H9 (cell line): ENCODE measurements around the gene CIAO1. TPM values are rescaled to one million over a fixed set of nuclear protein-coding genes. Genes with fewer than 3 reads are reported as not detected.

Source experiments
- DNase-seq: peaks from one replicate; pipeline ENCODE4 v3.0.0-alpha.2; 2017
- H2AFZ ChIP-seq: one replicate; pipeline ENCODE4 v1.6.1; 2013; ENCODE audit warnings: mild to moderate bottlenecking, low read length, control low read depth, moderate library complexity
- H2AK5ac ChIP-seq: 2 replicates; pipeline ENCODE4 v1.6.1; 2013; ENCODE audit warnings: low read length, control low read depth, mixed read lengths; ENCODE audit not compliant: insufficient read length
- H2BK120ac ChIP-seq: one replicate; pipeline ENCODE4 v1.6.1; 2013; ENCODE audit warnings: low read depth, mild to moderate bottlenecking, low read length, control low read depth, inconsistent platforms; ENCODE audit not compliant: poor library complexity, severe bottlenecking
- H2BK12ac ChIP-seq: 2 replicates; pipeline ENCODE4 v1.6.1; 2013; ENCODE audit warnings: low read length, control low read depth, mixed read lengths, low read depth; ENCODE audit not compliant: insufficient read length
- H2BK15ac ChIP-seq: 2 replicates; pipeline ENCODE4 v1.6.1; 2013; ENCODE audit warnings: low read depth, low read length, control low read depth
- H2BK20ac ChIP-seq: one replicate; pipeline ENCODE4 v1.6.1; 2013; ENCODE audit warnings: low read depth, mild to moderate bottlenecking, low read length, control low read depth, inconsistent platforms; ENCODE audit not compliant: poor library complexity, severe bottlenecking
- H2BK5ac ChIP-seq: 2 replicates; pipeline ENCODE4 v1.6.1; 2013; ENCODE audit warnings: low read length, control low read depth, mixed read lengths; ENCODE audit not compliant: insufficient read length
- H3K14ac ChIP-seq: 2 replicates; pipeline ENCODE4 v1.6.1; 2013; ENCODE audit warnings: low read length, control low read depth; ENCODE audit not compliant: insufficient read depth
- H3K18ac ChIP-seq: 2 replicates; pipeline ENCODE4 v1.6.1; 2013; ENCODE audit warnings: low read depth, mild to moderate bottlenecking, mixed read lengths, low read length, control low read depth; ENCODE audit not compliant: insufficient read length
- H3K23ac ChIP-seq: 2 replicates; pipeline ENCODE4 v1.6.1; 2013; ENCODE audit warnings: low read length, control low read depth, mixed read lengths, low read depth; ENCODE audit not compliant: insufficient read length
- H3K23me2 ChIP-seq: 2 replicates; pipeline ENCODE4 v1.6.1; 2013; ENCODE audit warnings: low read depth, mild to moderate bottlenecking, mixed read lengths, low read length, control low read depth; ENCODE audit not compliant: insufficient read length, poor library complexity, severe bottlenecking
- H3K27ac ChIP-seq: 2 replicates; pipeline ENCODE4 v1.5.1; 2013; ENCODE audit warnings: low read length, control low read depth, mixed read lengths, low read depth; ENCODE audit not compliant: insufficient read length
- H3K27me3 ChIP-seq: 2 replicates; pipeline ENCODE4 v1.6.1; 2013; ENCODE audit warnings: low read length, control low read depth, inconsistent platforms; ENCODE audit not compliant: insufficient read depth
- H3K4ac ChIP-seq: 2 replicates; pipeline ENCODE4 v1.6.1; 2013; ENCODE audit warnings: low read depth, mild to moderate bottlenecking, control low read depth, inconsistent platforms, low read length, moderate library complexity
- H3K4me1 ChIP-seq: 2 replicates; pipeline ENCODE4 v1.6.1; 2013; ENCODE audit warnings: low read length, control low read depth, inconsistent platforms; ENCODE audit not compliant: insufficient read depth
- H3K4me2 ChIP-seq: 2 replicates; pipeline ENCODE4 v1.6.1; 2013; ENCODE audit warnings: low read length, control low read depth, mixed read lengths; ENCODE audit not compliant: insufficient read length, insufficient read depth
- H3K56ac ChIP-seq: 2 replicates; pipeline ENCODE4 v1.6.1; 2013; ENCODE audit warnings: low read depth, mild to moderate bottlenecking, mixed read lengths, low read length, control low read depth; ENCODE audit not compliant: insufficient read length
- H3K79me1 ChIP-seq: 2 replicates; pipeline ENCODE4 v1.6.1; 2013; ENCODE audit warnings: low read depth, mild to moderate bottlenecking, moderate library complexity, low read length, control low read depth, inconsistent platforms; ENCODE audit not compliant: insufficient read depth, poor library complexity, severe bottlenecking
- H3K79me2 ChIP-seq: 2 replicates; pipeline ENCODE4 v1.6.1; 2013; ENCODE audit warnings: low read length, control low read depth, inconsistent platforms; ENCODE audit not compliant: insufficient read depth
- H3K9ac ChIP-seq: 2 replicates; pipeline ENCODE4 v1.6.1; 2013; ENCODE audit warnings: low read length, control low read depth, mixed read lengths; ENCODE audit not compliant: insufficient read length; ENCODE audit errors: extremely low read depth
- H3K9me3 ChIP-seq: one replicate; pipeline ENCODE4 v1.6.1; 2013; ENCODE audit warnings: low read depth, low read length, inconsistent platforms; ENCODE audit not compliant: control insufficient read depth
- H3T11ph ChIP-seq: one replicate; pipeline ENCODE4 v1.6.1; 2013; ENCODE audit warnings: mild to moderate bottlenecking, low read length, control low read depth, inconsistent platforms
- H4K20me1 ChIP-seq: one replicate; pipeline ENCODE4 v1.6.1; 2013; ENCODE audit not compliant: control insufficient read depth, insufficient read length, insufficient read depth
- H4K5ac ChIP-seq: 2 replicates; pipeline ENCODE4 v1.6.1; 2013; ENCODE audit warnings: low read depth, mild to moderate bottlenecking, mixed read lengths, low read length, control low read depth; ENCODE audit not compliant: insufficient read length
- H4K8ac ChIP-seq: replicated peaks from 2 replicates; pipeline ENCODE4 v1.6.1; 2013; ENCODE audit warnings: low read length, control low read depth, mixed read lengths, low read depth; ENCODE audit not compliant: insufficient read length
- H4K91ac ChIP-seq: 2 replicates; pipeline ENCODE4 v1.6.1; 2013; ENCODE audit warnings: low read depth, mild to moderate bottlenecking, moderate library complexity, mixed read lengths, low read length, control low read depth; ENCODE audit not compliant: insufficient read length
- H3K27ac Mint-ChIP-seq, 3 experiments: 2 replicates in 2 of 3; 3 replicates in 1 of 3; pipeline ENCODE4 v1.8.0; 2020 to 2021; ENCODE audit warnings: mixed read lengths in 3 of 3, mild to moderate bottlenecking in 1 of 3, moderate library complexity in 1 of 3
- H3K27me3 Mint-ChIP-seq: 2 replicates; pipeline ENCODE4 v1.8.0; 2021; ENCODE audit warnings: low read depth, mild to moderate bottlenecking, moderate library complexity, mixed read lengths
- H3K36me3 Mint-ChIP-seq, 3 experiments: 2 replicates in 2 of 3; 3 replicates in 1 of 3; pipeline ENCODE4 v1.8.0; 2020 to 2021; ENCODE audit warnings: low read depth in 3 of 3, mixed read lengths in 3 of 3; ENCODE audit not compliant: insufficient read depth in 1 of 3
- H3K4me1 Mint-ChIP-seq, 2 experiments: 2 replicates each; pipeline ENCODE4 v1.8.0; 2020; ENCODE audit warnings: mixed read lengths in 2 of 2
- H3K4me3 Mint-ChIP-seq, 2 experiments: 2 replicates in 1 of 2; 3 replicates in 1 of 2; pipeline ENCODE4 v1.8.0; 2020 to 2021; ENCODE audit warnings: mild to moderate bottlenecking in 2 of 2, mixed read lengths in 2 of 2, moderate library complexity in 1 of 2
- H3K9me3 Mint-ChIP-seq, 2 experiments: 2 replicates in 1 of 2; 3 replicates in 1 of 2; pipeline ENCODE4 v1.8.0; 2020; ENCODE audit warnings: mild to moderate bottlenecking in 2 of 2, mixed read lengths in 2 of 2, moderate library complexity in 1 of 2
- CTCF ChIP-seq: fragments of 200-600 bp; sonication (generic); conservative IDR thresholded peaks from 3 replicates; pipeline ENCODE4 v1.8.0; 2021; ENCODE audit warnings: antibody characterized with exemption, mild to moderate bottlenecking
- WGBS: extraction: QIAGEN DNeasy Blood & Tissue Kit; methylation state at CpG from one replicate; pipeline ENCODE4 v1.1.7; 2013; ENCODE audit warnings: missing lambda C conversion rate, low lambda C conversion rate, mixed read lengths; ENCODE audit not compliant: insufficient read length; ENCODE audit errors: extremely low coverage; 5-methylcytosine and 5-hydroxymethylcytosine counted together
- total RNA-seq: library from RNA; stranded (reverse); gene quantifications from 2 replicates; pipeline ENCODE4 v1.2.1, GENCODE V29; 2021

CIAO1 gene
- total RNA-seq, 1 experiment from 2014 or later: 67.6 TPM

- no peak overlapping the region for H3K14ac ChIP-seq
- no peaks in the 10 kb centered on the region for H4K20me1 ChIP-seq
- H3K56ac ChIP-seq: no peak overlapping the region
- no peak overlapping the region for H2AK5ac ChIP-seq
- no peak overlapping the region for H2BK15ac ChIP-seq
- no peak overlapping the region for H4K5ac ChIP-seq
- Mint-ChIP-seq H3K36me3 (no peaks in the 10 kb centered on the region), H3K27me3 (no peaks in the 10 kb centered on the region), H3K4me3 (no peak overlapping the region), H3K9me3 (no peaks in the 10 kb centered on the region), H3K4me1 (peaks cover 9% of the 10 kb centered on the region in 2 experiments), H3K27ac (no peak overlapping the region)
- no peak overlapping the region for H2BK20ac ChIP-seq
- no peak overlapping the region for H4K8ac ChIP-seq
- no peak overlapping the region for H3K4me2 ChIP-seq
- H3K4ac ChIP-seq: no peak overlapping the region
- H3K23ac ChIP-seq: no peak overlapping the region
- H3K27me3 ChIP-seq: no peaks in the 10 kb centered on the region
- H2BK12ac ChIP-seq: no peak overlapping the region
- no peaks in the 10 kb centered on the region for H3K23me2 ChIP-seq
- H3K79me1 ChIP-seq: no peaks in the 10 kb centered on the region
- no peaks in the 10 kb centered on the region for H3K9me3 ChIP-seq
- H2BK5ac ChIP-seq: no peak overlapping the region
- no peak overlapping the region for H3T11ph ChIP-seq
- no peak overlapping the region for H2BK120ac ChIP-seq
- H3K4me1 ChIP-seq: no peaks in the 10 kb centered on the region
- H3K9ac ChIP-seq: no peak overlapping the region
- H3K79me2 ChIP-seq: no peaks in the 10 kb centered on the region
- H2AFZ ChIP-seq: no peak overlapping the region
- H3K18ac ChIP-seq: no peak overlapping the region
- no peak overlapping the region for H4K91ac ChIP-seq
- no peak overlapping the region for H3K27ac ChIP-seq
- no CpG with 5 or more reads among the region's 9 CpGs for WGBS
- DNase-seq: no peak
- no peak for TF ChIP-seq CTCF
Observed at GRCh38 chr2:96240341-96241038, 25.5 kb upstream of the CIAO1 start.
